Lung microvascular endothelial cell (primary cell): ENCODE data around the gene OSBPL1A. TPM values are rescaled to one million over a fixed set of nuclear protein-coding genes. Genes with fewer than 3 reads are reported as not detected.
A peak's percentile ranks its signal among the peaks of the same experiment; 100 is the strongest.
"Not testable (repeated sequence)": the region's sequence is repeated elsewhere in the genome, so short reads cannot be mapped to it uniquely, and the experiment has no call there.

ENCODE experiments used
- DNase-seq, 2 donors: peaks; one replicate each; pipeline versions ENCODE4 v3.0.0 to v3.0.0-alpha.2; 2010; ENCODE audit warnings: low read depth in 2 of 2
- total RNA-seq: library from RNA; depleted of rRNA; stranded (reverse); fragments of >200 nt; gene quantifications from 2 replicates; pipeline ENCODE4 v1.2.1, GENCODE V29; 2014

The OSBPL1A gene
- total RNA-seq, 1 donor from 2014 or later: 8.7 TPM

- DNase-seq: no peak
Measured at GRCh38 chr18:24398540-24398939, 916 bp upstream of the OSBPL1A start.

- peak; percentile 87 to 92 for DNase-seq
Measured at GRCh38 chr18:24397131-24397693, 412 bp downstream of the OSBPL1A start.

- DNase-seq: no peak
Measured at GRCh38 chr18:24396082-24396633, 1.5 kb downstream of the OSBPL1A start.

- DNase-seq: no peak
Measured at GRCh38 chr18:24395049-24395795, 2.4 kb downstream of the OSBPL1A start.

- no peak for DNase-seq
Measured at GRCh38 chr18:24388957-24389356, 8.7 kb downstream of the OSBPL1A start.

DNA sequence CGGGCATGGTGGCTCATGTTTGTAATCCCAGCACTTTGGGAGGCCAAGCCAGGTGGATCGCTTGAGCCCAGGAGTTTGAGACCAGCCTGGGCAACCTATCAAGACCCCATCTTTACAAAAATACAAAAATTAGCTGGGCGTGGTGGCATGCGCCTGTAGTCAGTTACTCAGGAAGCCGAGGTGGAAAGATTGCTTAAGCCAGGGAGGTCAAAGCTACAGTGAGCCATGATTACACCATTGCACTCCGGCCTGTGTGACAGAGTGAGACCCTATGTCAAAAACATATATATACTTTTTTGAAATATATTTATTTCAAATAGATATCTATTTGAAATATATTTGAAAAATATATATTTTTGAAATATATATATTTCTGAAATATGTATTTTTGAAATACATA, 10.9 kb downstream of the OSBPL1A start:
- DNase-seq: peak in 1 of 2 donors; percentile 38

- DNase-seq: peak in 1 of 2 donors; percentile 25
Measured at GRCh38 chr18:24381126-24381525, 16.5 kb downstream of the OSBPL1A start.

GRCh38 chr18:24380163-24380747, 17.4 kb downstream of the OSBPL1A start:
- no peak for DNase-seq

DNA sequence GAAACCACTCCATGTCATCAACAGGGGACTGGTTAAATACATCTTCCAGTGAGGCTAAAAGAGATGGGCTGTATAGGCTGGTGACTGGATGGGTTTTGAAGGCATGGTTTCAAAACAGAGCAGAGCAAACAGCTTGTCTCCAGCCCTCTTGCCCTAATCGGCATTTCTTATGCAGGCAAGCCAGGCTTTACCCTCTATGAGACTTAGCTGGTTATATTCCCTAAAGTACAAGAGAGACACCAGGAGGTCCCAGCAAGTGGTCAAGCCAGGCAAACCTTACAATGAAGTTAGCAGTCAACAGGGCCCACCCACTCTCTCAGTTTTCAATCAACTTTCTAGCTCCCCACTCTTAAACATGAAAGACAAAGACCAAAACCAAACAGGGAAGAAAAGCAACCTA, 19.0 kb downstream of the OSBPL1A start:
- DNase-seq: no peak

DNA sequence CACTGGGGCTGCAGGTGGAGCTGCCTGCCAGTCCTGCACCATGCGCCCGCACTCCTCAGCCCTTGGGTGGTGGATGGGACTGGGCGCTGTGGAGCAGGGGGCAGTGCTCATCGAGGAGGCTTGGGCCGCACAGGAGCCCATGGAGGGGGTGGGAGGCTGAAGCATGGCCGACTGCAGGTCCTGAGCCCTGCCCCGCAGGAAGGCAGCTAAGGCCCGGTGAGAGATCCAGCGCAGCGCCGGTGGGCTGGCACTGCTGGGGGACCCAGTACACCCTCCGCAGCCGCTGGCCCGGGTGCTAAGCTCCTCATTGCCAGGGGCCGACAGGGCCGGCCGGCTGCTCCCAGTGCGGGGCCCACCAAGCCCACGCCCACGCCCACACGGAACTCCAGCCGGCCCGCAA, 21.1 kb downstream of the OSBPL1A start:
- DNase-seq: not testable (repeated sequence)

DNA sequence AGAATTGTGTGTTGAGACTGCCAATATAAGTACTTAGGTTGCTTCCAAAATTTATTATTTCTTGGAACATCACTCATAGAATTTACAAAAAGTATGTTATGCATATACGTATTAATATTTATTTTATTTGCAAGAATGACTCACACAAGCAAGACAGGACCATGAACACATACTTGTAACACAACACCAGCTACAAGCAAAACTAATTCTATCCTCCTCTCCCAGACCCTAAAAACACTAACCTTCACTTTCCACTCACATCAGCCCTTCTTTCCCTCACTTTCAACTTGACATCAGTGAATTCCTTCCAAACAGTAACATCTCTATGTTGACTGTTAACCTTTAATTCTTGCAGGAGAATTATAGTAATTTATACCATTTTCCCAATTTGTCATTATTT, 24.3 kb downstream of the OSBPL1A start:
- DNase-seq: no peak

DNA sequence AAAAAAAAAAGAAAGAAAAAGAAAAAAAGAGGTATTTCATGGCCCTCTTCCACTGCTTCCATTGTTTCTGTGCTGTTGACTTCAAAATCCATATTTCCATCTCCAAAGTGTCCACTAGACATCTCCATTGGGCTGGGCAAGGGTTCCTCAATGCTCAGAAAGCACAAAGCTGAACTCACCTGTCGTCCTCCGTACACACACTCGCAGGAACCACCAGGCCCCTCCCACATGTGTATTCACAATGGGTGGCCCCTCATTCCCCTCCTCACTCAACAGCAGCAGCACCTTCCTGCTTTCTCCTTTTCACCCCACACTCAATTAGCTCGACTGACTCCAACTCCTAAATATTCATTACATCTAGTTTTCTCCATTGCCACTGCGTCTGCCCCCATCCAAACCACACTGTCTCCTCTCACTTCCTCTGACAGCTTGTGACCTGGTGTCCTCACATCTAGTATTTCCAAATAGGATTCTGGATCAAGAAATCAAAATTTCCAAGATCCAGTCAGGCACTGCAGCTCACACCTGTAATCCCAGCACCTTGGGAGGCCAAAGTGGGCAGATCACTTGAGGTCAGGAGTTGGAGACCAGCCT, 25.2 kb downstream of the OSBPL1A start:
- no peak for DNase-seq

DNA sequence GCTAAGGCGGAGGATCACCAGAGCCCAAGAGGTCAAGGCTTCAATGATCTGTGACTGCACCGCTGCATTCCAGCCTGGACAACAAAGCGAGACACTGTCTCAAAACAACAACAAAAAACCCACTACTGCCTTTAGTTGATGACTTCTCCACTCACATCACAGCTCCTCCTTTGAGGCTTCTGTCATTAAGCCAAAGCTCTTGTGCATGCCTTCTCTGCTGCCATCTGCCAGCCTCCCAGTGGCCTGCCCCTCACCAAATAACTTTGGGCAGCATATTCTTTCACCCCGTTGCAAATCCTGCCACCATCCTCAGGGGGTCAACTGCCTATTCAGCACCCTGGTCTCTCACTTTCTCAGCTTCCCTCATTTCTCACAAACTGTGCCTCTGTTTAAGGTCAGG, 27.5 kb downstream of the OSBPL1A start:
- DNase-seq: no peak

DNA sequence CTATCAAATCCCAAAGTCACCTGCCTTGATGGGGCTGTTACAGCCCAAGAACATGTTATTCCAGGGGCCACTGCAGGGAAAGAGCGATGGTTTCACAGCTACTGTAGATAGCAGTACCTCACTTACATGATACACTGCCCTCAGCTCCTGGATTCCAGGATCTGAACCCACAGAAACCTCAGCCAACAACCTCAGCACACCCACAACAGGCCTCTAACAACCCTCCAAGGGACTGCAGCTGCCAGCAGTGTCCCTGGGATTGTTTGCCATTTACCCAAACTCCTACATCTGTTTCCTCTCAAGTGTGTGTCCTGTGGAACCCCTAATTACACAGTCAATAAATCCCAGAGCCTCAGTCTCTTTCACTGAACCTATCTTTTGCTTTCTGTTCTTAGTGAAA, 28.2 kb downstream of the OSBPL1A start:
- DNase-seq: peak in 1 of 2 donors; percentile 7

GRCh38 chr18:24368749-24369148, 28.9 kb downstream of the OSBPL1A start:
- DNase-seq: peak; percentile 3 to 81

GRCh38 chr18:24366328-24366727, 31.3 kb downstream of the OSBPL1A start:
- no peak for DNase-seq

- no peak for DNase-seq
Measured at GRCh38 chr18:24364177-24364576, 33.4 kb downstream of the OSBPL1A start.

DNA sequence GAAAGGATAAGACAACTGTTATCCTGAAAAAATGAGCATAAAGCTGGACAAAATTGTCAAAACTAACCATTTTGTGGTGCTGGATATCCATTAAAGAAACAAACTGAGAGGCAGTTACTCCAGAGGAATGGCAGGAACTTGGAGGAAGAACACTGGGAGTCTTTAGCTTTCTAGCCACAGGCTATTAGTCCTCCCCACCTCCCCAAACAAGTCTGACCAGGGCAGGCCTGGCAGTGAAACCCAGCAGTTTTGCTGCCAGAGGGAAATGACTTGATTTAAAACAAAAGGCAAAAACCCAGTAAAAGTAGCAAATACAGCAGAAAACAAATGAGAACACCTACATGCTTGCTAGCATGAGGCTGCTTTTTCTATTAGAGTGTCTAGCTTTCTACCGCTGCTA, 34.9 kb downstream of the OSBPL1A start:
- no peak for DNase-seq

- DNase-seq: peak; percentile 57 to 60
Measured at GRCh38 chr18:24359787-24360530, 37.7 kb downstream of the OSBPL1A start.

DNA sequence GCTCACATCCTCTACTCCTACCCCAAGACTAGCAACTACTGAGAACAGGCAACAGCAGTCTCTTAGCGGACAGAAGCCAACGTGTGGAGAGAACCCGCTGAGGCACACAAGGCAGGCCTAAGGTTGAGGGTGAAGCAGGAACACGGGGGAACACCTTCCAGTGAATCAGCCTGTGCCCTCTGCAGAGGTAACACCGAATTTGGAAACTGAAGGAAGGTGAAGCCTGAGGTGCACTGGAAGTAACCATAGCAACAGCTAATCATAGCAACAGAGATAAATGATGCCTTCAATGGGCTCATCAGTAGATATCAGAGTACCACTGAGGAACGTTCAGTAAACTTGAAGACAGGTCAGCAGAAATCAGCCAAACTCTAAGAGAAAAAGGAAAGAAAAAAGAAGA, 43.3 kb downstream of the OSBPL1A start:
- no peak for DNase-seq

DNA sequence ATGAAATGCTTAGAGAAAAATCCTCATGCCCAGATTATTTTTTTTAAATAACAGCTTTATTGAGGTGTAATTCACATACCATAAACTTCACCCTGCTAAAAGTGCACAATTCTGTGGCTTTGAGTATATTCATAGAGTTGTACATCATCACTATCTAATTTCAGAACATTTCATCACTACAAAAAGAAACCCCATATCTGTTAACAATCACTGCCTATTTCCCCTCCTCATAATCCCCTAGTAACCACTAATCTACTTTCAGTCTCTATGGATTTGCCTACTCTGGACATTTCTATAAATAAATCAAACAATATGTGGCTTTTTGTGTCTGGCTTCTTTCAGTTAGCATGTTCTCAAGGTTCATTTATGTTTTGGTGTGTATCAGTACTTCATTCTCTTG, 51.4 kb downstream of the OSBPL1A start:
- DNase-seq: no peak

- no peak for DNase-seq
Measured at GRCh38 chr18:24344509-24344908, 53.1 kb downstream of the OSBPL1A start.
